ENCODE measurements around the gene CDKN2B.

DNA sequence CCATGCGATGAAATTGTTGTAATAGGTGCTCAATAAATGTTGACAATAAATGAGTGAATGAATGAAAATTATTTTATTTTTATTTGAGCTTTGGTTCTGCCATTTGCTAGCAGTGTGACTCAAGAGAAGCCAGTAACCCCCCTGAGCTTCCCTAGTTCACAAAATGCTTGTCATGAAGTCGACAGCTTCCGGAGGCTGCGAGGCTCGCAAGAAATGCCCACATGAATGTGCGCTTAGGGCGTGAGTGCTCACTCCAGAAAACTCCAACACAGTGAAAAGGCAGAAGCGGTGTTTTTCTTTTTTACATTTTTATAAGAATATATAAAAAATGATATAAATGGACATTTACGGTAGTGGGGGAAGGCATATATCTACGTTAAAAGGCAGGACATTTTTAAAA is 41.4 kb downstream of the CDKN2B start:
- TF ChIP-seq POLR2AphosphoS5 (IDR thresholded peaks at IDR 0.05), result no peak
- TF ChIP-seq CTCF (IDR thresholded peaks at IDR 0.05; ENCODE audit: poor library complexity, severe bottlenecking), result no peak
- no peak for TF ChIP-seq TAF1 (IDR thresholded peaks at IDR 0.05; ENCODE audit: low read depth)

All from neural cell (in vitro differentiated cells).